SHP77 (cell line): ENCODE data around the gene PTPRE.

Experiments used
- DNase-seq, 2 experiments: peaks; one replicate each; lab custom pipeline; 2025; lab: John Stamatoyannopoulos, UW

The PTPRE gene

GRCh38 chr10:128026615-128027300 is 119.9 kb downstream of the PTPRE start:
- no peak for DNase-seq

GRCh38 chr10:128027306-128027705 is 120.4 kb downstream of the PTPRE start:
- DNase-seq, result no peak

GRCh38 chr10:128027822-128028507 is 121.1 kb downstream of the PTPRE start:
- no peak for DNase-seq

GRCh38 chr10:128028508-128029289 is 121.8 kb downstream of the PTPRE start:
- no peak for DNase-seq

- no peak for DNase-seq
These were observed 122.4 kb downstream of the PTPRE start for GRCh38 chr10:128029290-128029651.

- no peak for DNase-seq
These were observed 122.9 kb downstream of the PTPRE start for GRCh38 chr10:128029731-128030369.

- no peak for DNase-seq
These were observed 123.7 kb downstream of the PTPRE start for GRCh38 chr10:128030498-128031072.

GRCh38 chr10:128031216-128031615 is 124.3 kb downstream of the PTPRE start:
- DNase-seq, result no peak

GRCh38 chr10:128032466-128032865 is 125.6 kb downstream of the PTPRE start:
- no peak for DNase-seq

- no peak for DNase-seq
These were observed 128.7 kb downstream of the PTPRE start for GRCh38 chr10:128035557-128035973.

- DNase-seq, result no peak
These were observed 129.2 kb downstream of the PTPRE start for GRCh38 chr10:128036011-128036615.

- no peak for DNase-seq
These were observed 130.0 kb downstream of the PTPRE start for GRCh38 chr10:128036746-128037543.

GRCh38 chr10:128040096-128040495 is 133.2 kb downstream of the PTPRE start:
- DNase-seq, result no peak

GRCh38 chr10:128040681-128041080 is 133.8 kb downstream of the PTPRE start:
- DNase-seq, result no peak

GRCh38 chr10:128042131-128042610 is 135.3 kb downstream of the PTPRE start:
- DNase-seq, result no peak

- DNase-seq, result no peak
These were observed 136.5 kb downstream of the PTPRE start for GRCh38 chr10:128043259-128044045.

- no peak for DNase-seq
These were observed 137.3 kb downstream of the PTPRE start for GRCh38 chr10:128044186-128044585.

- DNase-seq, result no peak
These were observed 138.3 kb downstream of the PTPRE start for GRCh38 chr10:128044961-128045832.

- no peak for DNase-seq
These were observed 138.9 kb downstream of the PTPRE start for GRCh38 chr10:128045833-128046120.
